ENCODE results near the gene MED12L. TPM values are rescaled to one million over a fixed set of nuclear protein-coding genes. Genes with fewer than 3 reads are reported as not detected.
A peak's percentile ranks its signal among the peaks of the same experiment; 100 is the strongest.

The MED12L gene
- total RNA-seq, 2 experiments from 2014 or later: 2.9 to 3.4 TPM

DNA sequence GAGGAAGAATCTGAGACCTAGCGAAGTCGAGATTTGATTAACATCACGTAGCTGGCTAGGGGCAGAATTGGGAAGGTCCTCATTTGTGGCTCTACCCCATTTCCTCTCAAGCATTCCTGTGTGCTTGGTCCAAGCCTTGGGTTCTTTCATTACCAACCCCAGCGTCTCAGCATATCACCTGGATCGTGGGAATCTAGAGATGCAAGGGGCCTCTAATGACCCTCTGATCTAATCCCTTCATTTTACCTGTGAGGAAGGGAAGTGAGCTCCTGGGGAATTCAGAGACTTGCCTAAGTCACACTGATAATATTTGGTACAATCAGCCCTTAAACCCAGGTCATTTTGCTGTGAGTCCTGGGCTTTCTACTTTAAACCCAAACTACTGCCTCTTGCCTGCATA is 229.1 kb downstream of the MED12L start:
- ChIA-PET POLR2A (no interaction called here), CTCF (no interaction called here)
- TF ChIP-seq, protein P1, sequence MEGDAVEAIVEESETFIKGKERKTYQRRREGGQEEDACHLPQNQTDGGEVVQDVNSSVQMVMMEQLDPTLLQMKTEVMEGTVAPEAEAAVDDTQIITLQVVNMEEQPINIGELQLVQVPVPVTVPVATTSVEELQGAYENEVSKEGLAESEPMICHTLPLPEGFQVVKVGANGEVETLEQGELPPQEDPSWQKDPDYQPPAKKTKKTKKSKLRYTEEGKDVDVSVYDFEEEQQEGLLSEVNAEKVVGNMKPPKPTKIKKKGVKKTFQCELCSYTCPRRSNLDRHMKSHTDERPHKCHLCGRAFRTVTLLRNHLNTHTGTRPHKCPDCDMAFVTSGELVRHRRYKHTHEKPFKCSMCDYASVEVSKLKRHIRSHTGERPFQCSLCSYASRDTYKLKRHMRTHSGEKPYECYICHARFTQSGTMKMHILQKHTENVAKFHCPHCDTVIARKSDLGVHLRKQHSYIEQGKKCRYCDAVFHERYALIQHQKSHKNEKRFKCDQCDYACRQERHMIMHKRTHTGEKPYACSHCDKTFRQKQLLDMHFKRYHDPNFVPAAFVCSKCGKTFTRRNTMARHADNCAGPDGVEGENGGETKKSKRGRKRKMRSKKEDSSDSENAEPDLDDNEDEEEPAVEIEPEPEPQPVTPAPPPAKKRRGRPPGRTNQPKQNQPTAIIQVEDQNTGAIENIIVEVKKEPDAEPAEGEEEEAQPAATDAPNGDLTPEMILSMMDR (IDR thresholded peaks at IDR 0.05): no peak
- ATAC-seq (no peak), DNase-seq (no peak)
- H3K27me3 Mint-ChIP-seq: peaks cover 2% of the 10 kb centered on the region
- no peak overlapping the region for H3K4me3 Mint-ChIP-seq
- H3K4me1 Mint-ChIP-seq (ENCODE audit: low read depth): peaks cover 16% of the 10 kb centered on the region
- H3K9me3 Mint-ChIP-seq: no peaks in the 10 kb centered on the region
- intact Hi-C loops (cut with micrococcal nuclease): no loop called here
- H3K36me3 Mint-ChIP-seq (ENCODE audit: low read depth): no peaks in the 10 kb centered on the region
- H3K27ac Mint-ChIP-seq: no peak overlapping the region

DNA sequence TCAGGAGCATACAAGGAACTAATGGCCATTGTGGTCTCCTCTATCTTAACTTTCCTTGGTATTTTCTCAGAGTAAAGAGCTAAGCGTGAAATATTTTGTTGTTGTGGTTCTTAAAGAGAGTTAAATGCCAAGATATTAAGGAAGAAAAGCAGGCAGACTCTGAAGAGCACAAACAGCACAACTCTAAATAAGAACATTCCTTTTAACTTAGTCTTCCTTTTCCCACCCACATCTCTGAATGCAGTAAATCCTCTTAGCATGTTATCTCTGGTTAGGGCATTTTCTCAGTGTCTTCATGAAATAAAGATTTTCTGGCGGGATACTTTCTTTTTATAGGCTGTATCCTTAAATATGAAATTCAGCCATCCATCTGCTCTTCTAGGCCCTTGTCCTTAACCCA is 229.7 kb downstream of the MED12L start:
- Mint-ChIP-seq H3K9me3 (no peaks in the 10 kb centered on the region), H3K4me3 (no peak overlapping the region), H3K4me1 (ENCODE audit: low read depth) (peaks cover 18% of the 10 kb centered on the region), H3K36me3 (ENCODE audit: low read depth) (no peaks in the 10 kb centered on the region), H3K27ac (no peak overlapping the region), H3K27me3 (peaks cover 2% of the 10 kb centered on the region)
- DNase-seq (no peak), ATAC-seq (no peak)
- POLR2A ChIA-PET: no interaction called here
- TF ChIP-seq, protein P1 (IDR thresholded peaks at IDR 0.05): no peak
- CTCF ChIA-PET: interaction anchor here (2.1 kb wide), 1 partner anchor 9 kb away, joined by 18 read pairs; no protein-coding TSS in a partner anchor
- intact Hi-C loops (cut with micrococcal nuclease): no loop called here

DNA sequence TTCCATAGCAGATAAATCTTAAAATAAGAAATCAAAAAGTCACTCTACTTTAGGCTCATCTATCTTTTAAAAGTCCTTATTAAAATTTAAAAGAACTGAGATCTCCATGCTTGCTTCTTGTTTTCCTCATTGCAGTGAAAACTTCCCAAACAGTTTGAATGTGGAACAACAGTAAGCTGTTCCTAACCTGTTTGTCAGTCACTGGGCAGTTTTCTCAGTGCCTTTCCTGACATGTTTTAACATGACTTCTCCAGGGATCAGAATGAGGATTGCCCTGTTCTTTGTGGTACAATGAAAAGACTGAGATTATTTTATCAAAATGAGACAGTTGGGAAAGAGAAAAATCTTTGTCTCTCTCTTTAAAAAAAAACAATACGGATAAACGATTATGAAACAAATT is 230.4 kb downstream of the MED12L start:
- CTCF ChIA-PET: interaction anchor here (0.6 to 2.1 kb wide), 6 partner anchors 10 to 1067 kb away, joined by 3 to 18 read pairs (median 4); partner anchors contain the start of gene P2RY13
- intact Hi-C loops (cut with micrococcal nuclease): no loop called here
- TF ChIP-seq, protein P1 (IDR thresholded peaks at IDR 0.05): no peak
- Mint-ChIP-seq H3K36me3 (ENCODE audit: low read depth) (no peaks in the 10 kb centered on the region), H3K27ac (no peak overlapping the region), H3K9me3 (no peaks in the 10 kb centered on the region), H3K4me1 (ENCODE audit: low read depth) (peaks cover 22% of the 10 kb centered on the region), H3K27me3 (peaks cover 2% of the 10 kb centered on the region), H3K4me3 (no peak overlapping the region)
- DNase-seq (no peak), ATAC-seq (no peak)
- POLR2A ChIA-PET: interaction anchor here (1.2 kb wide), 1 partner anchor 10 kb away, joined by 5 read pairs; no protein-coding TSS in a partner anchor

DNA sequence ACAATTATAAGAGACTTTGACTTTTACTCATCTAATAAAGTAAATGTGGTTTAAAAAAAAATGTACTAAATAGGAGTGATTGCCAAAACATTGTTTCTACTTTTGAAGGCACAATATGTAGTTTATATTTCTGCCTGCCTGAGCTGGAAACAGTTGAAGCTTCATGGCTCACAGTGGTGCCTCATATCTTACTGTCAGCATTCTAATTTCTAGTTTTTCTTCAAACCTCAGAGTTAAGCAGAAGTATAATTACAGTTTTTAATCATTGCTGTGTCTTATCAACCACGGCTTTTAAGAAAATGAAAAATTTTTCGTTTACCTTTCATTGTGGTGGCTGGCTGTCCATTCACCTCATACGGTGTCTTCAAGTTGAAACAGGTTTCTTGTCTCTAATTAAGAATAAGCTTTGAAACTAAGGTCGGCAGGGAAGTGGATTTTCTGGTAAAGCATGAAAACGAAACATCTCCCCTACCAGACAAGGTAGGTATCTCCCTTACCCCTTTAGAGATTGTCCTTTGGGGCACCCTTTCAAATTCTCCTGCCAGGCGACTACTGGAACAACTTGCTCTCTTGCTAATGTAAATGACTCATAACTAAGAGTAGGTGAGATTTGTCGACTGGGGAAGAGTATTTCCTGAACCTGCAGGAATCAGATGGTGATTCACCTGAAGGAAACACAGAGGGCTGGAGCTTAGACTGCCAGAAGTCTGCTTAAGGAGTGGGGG is 231.0 kb downstream of the MED12L start, which contains the start of gene GPR87:
Gene GPR87 (minus strand): TSS at position 554 of the 725 bp plus-strand sequence. CDS start 16,720 bp downstream, outside the sequence.
- Mint-ChIP-seq H3K9me3 (no peaks in the 10 kb centered on the region), H3K36me3 (ENCODE audit: low read depth) (no peaks in the 10 kb centered on the region), H3K27me3 (peaks cover 2% of the 10 kb centered on the region), H3K27ac (no peak within 1 kb of the TSS), H3K4me1 (ENCODE audit: low read depth) (peaks cover 22% of the 10 kb centered on the region), H3K4me3 (peak within 1 kb of the TSS; percentile 24)
- POLR2A ChIA-PET: interaction anchor here (0.7 to 1.2 kb wide), 2 partner anchors 11 to 82 kb away, joined by 3 to 5 read pairs; no protein-coding TSS in a partner anchor
- ATAC-seq (peak; percentile 78), DNase-seq (peak; percentile 27)
- intact Hi-C loops (cut with micrococcal nuclease): no loop called here
- CTCF ChIA-PET: interaction anchor here (0.6 to 2.1 kb wide), 7 partner anchors 10 to 1067 kb away, joined by 3 to 18 read pairs (median 5); partner anchors contain the start of gene P2RY13
- TF ChIP-seq, protein P1 (IDR thresholded peaks at IDR 0.05): no peak

DNA sequence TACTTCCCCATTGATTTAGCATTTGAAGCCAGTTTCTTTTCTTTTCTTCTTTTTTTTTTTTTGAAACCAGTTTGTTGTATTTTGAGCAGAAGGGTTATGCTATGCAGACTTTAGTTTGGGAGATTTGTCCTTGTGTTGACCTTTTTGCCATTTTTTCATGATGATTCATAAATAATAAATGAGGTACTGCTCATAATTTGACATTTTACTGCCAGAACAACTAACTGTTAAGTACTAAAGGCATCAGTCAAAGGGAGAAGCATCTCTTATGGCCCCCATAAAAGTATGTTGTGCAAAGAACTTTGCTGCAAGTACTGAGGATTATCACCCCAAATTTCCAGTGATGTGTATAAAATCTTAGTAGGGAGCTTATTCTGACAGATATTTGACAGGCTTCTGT is 232.8 kb downstream of the MED12L start:
- intact Hi-C loops (cut with micrococcal nuclease): no loop called here
- Mint-ChIP-seq H3K4me3 (no peak overlapping the region), H3K27ac (no peak overlapping the region), H3K9me3 (no peaks in the 10 kb centered on the region), H3K27me3 (peaks cover 2% of the 10 kb centered on the region), H3K36me3 (ENCODE audit: low read depth) (no peaks in the 10 kb centered on the region), H3K4me1 (ENCODE audit: low read depth) (peaks cover 22% of the 10 kb centered on the region)
- ATAC-seq: no peak
- TF ChIP-seq, protein P1 (IDR thresholded peaks at IDR 0.05): no peak
- ChIA-PET POLR2A (no interaction called here), CTCF (interaction anchor here (1.2 to 1.4 kb wide), 2 partner anchors 10 kb away, joined by 4 to 5 read pairs; no protein-coding TSS in a partner anchor)
- no peak for DNase-seq
